Immature natural killer cell (primary cell): Measurements from ENCODE around the gene INSL6. TPM values are rescaled to one million over a fixed set of nuclear protein-coding genes. Genes with fewer than 3 reads are reported as not detected.

Source experiments
- DNase-seq, 3 donors: peaks; one replicate each; pipeline ENCODE4 v3.0.0; 2022; ENCODE audit warnings: mixed read lengths in 1 of 3
- H3K27ac Mint-ChIP-seq, 6 donors: one replicate each; pipeline ENCODE4 v1.8.0; 2020; ENCODE audit warnings: mixed read lengths in 6 of 6, mild to moderate bottlenecking in 5 of 6, inconsistent platforms in 4 of 6, moderate library complexity in 3 of 6
- H3K27me3 Mint-ChIP-seq, 3 donors: one replicate each; pipeline ENCODE4 v1.8.0; 2020 to 2021; ENCODE audit warnings: low read depth in 3 of 3, mild to moderate bottlenecking in 3 of 3, mixed read lengths in 3 of 3, moderate library complexity in 3 of 3, inconsistent platforms in 1 of 3
- H3K36me3 Mint-ChIP-seq, 3 donors: one replicate each; pipeline ENCODE4 v1.8.0; 2020; ENCODE audit warnings: mixed read lengths in 3 of 3, inconsistent platforms in 2 of 3, mild to moderate bottlenecking in 2 of 3
- H3K4me1 Mint-ChIP-seq, 2 donors: one replicate each; pipeline ENCODE4 v1.8.0; 2020; ENCODE audit warnings: inconsistent platforms in 2 of 2, mild to moderate bottlenecking in 2 of 2, mixed read lengths in 2 of 2, moderate library complexity in 1 of 2
- H3K4me3 Mint-ChIP-seq, 5 donors: one replicate each; pipeline ENCODE4 v1.8.0; 2020; ENCODE audit warnings: mild to moderate bottlenecking in 5 of 5, mixed read lengths in 5 of 5, inconsistent platforms in 3 of 5, moderate library complexity in 3 of 5
- H3K9me3 Mint-ChIP-seq, 6 donors: one replicate each; pipeline ENCODE4 v1.8.0; 2020; ENCODE audit warnings: mild to moderate bottlenecking in 6 of 6, mixed read lengths in 6 of 6, inconsistent platforms in 4 of 6, moderate library complexity in 3 of 6
- polyA plus RNA-seq, 3 donors: library from polyadenylated mRNA; unstranded; fragments of 300-500 nt; fragmentation: Illumina TruSeq; gene quantifications; one replicate each; pipeline ENCODE4 v1.2.3, GENCODE V29; 2021

The INSL6 gene
- polyA plus RNA-seq, 3 donors from 2014 or later, result not detected

- no peak for DNase-seq
- Mint-ChIP-seq H3K36me3 (peaks cover 65 to 84% (median 66%) of the 10 kb centered on the region in 3 donors), H3K4me3 (no peak overlapping the region), H3K4me1 (peaks cover 0 to 2% of the 10 kb centered on the region in 2 donors), H3K27ac (no peak overlapping the region), H3K9me3 (peaks cover 15 to 50% (median 38%) of the 10 kb centered on the region in 6 donors), H3K27me3 (peaks cover 0 to 2% (median 0%) of the 10 kb centered on the region in 3 donors)
Observed at GRCh38 chr9:5146241-5146640, 39.2 kb downstream of the INSL6 start.

- DNase-seq, result no peak
- Mint-ChIP-seq H3K9me3 (peaks cover 11 to 30% (median 20%) of the 10 kb centered on the region in 6 donors), H3K27ac (no peak overlapping the region), H3K27me3 (peaks cover 0 to 2% (median 0%) of the 10 kb centered on the region in 3 donors), H3K4me3 (no peak overlapping the region), H3K4me1 (peaks cover 0 to 2% of the 10 kb centered on the region in 2 donors), H3K36me3 (peaks cover 52 to 65% (median 54%) of the 10 kb centered on the region in 3 donors)
Observed at GRCh38 chr9:5144217-5144616, 41.2 kb downstream of the INSL6 start.

GRCh38 chr9:5140151-5140550, 45.3 kb downstream of the INSL6 start:
- H3K27me3 Mint-ChIP-seq, result peaks cover 2 to 5% (median 4%) of the 10 kb centered on the region in 3 donors
- no peak overlapping the region for H3K27ac Mint-ChIP-seq
- no peak overlapping the region for H3K4me3 Mint-ChIP-seq
- DNase-seq, result no peak
- H3K9me3 Mint-ChIP-seq, result peaks cover 18 to 54% (median 38%) of the 10 kb centered on the region in 6 donors
- H3K4me1 Mint-ChIP-seq, result no peaks in the 10 kb centered on the region
- H3K36me3 Mint-ChIP-seq, result peaks cover 22 to 46% (median 26%) of the 10 kb centered on the region in 3 donors

GRCh38 chr9:5122516-5122915, 62.9 kb downstream of the INSL6 start:
- DNase-seq, result no peak
- H3K36me3 Mint-ChIP-seq, result peaks cover 22 to 33% (median 27%) of the 10 kb centered on the region in 3 donors
- H3K9me3 Mint-ChIP-seq, result no peaks in the 10 kb centered on the region
- no peaks in the 10 kb centered on the region for H3K27me3 Mint-ChIP-seq
- no peak overlapping the region for H3K27ac Mint-ChIP-seq
- no peaks in the 10 kb centered on the region for H3K4me1 Mint-ChIP-seq
- H3K4me3 Mint-ChIP-seq, result no peak overlapping the region

GRCh38 chr9:5122116-5122515, 63.3 kb downstream of the INSL6 start:
- H3K27me3 Mint-ChIP-seq, result no peaks in the 10 kb centered on the region
- no peak overlapping the region for H3K27ac Mint-ChIP-seq
- no peaks in the 10 kb centered on the region for H3K9me3 Mint-ChIP-seq
- H3K4me3 Mint-ChIP-seq, result no peak overlapping the region
- no peak for DNase-seq
- H3K36me3 Mint-ChIP-seq, result peaks cover 22 to 31% (median 25%) of the 10 kb centered on the region in 3 donors
- H3K4me1 Mint-ChIP-seq, result no peaks in the 10 kb centered on the region

- Mint-ChIP-seq H3K4me1 (no peaks in the 10 kb centered on the region), H3K4me3 (no peak overlapping the region), H3K36me3 (peaks cover 14 to 25% (median 20%) of the 10 kb centered on the region in 3 donors), H3K27me3 (peaks cover 0 to 2% (median 0%) of the 10 kb centered on the region in 3 donors), H3K9me3 (no peaks in the 10 kb centered on the region), H3K27ac (no peak overlapping the region)
- no peak for DNase-seq
Observed at GRCh38 chr9:5113994-5114748, 71.3 kb downstream of the INSL6 start.

Other genes starting within 250 kb of the INSL6 start
- gene JAK2, start 200.4 kb downstream of the INSL6 start, polyA plus RNA-seq, result 10 to 100 TPM in 1 of 3 donors, 1 to 10 TPM in 2; 5.7 to 14.7 (median 6.8) TPM
- not detected for gene INSL4, start 45.8 kb upstream of the INSL6 start, polyA plus RNA-seq
- 1 to 10 TPM; 1.3 to 6.9 (median 5.5) TPM for gene RLN2, start 119.1 kb upstream of the INSL6 start, polyA plus RNA-seq
- gene RLN1, start 154.2 kb upstream of the INSL6 start, polyA plus RNA-seq, result 1 to 10 TPM; 1.0 to 4.1 (median 2.5) TPM